Ovary (tissue), 9 donors: ENCODE measurements around the gene RABGEF1. TPM values are rescaled to one million over a fixed set of nuclear protein-coding genes. Genes with fewer than 3 reads are reported as not detected.

Experiments
- DNase-seq, 5 donors: peaks; one replicate each; pipeline ENCODE4 v3.0.0-alpha.2; 2019 to 2020
- H3K27ac ChIP-seq, 2 donors: fragments of 200-600 bp; one replicate each; pipeline versions ENCODE4 v1.5.1 to v1.8.0; 2019 to 2022
- H3K27me3 ChIP-seq: fragments of 200-600 bp; one replicate; pipeline ENCODE4 v1.8.0; 2022
- H3K36me3 ChIP-seq: fragments of 200-600 bp; sonication (generic); one replicate; pipeline ENCODE4 v1.5.1; 2019
- H3K4me1 ChIP-seq: one replicate; pipeline ENCODE4 v1.8.1; 2013; ENCODE audit warnings: mild to moderate bottlenecking, moderate library complexity; ENCODE audit not compliant: insufficient read depth
- H3K4me3 ChIP-seq: fragments of 200-600 bp; sonication (generic); one replicate; pipeline ENCODE4 v1.5.1; 2017
- H3K9me3 ChIP-seq, 2 donors: fragments of 200-600 bp in 1 of 2; sonication (generic) in 1 of 2; one replicate each; pipeline versions ENCODE4 v1.5.1 to v1.8.1; 2013 to 2019; ENCODE audit warnings: mild to moderate bottlenecking in 1 of 2, moderate library complexity in 1 of 2
- EP300 ChIP-seq: sonication (generic); formaldehyde crosslinking; IDR thresholded peaks from one replicate; pipeline ENCODE4 v1.6.1; 2017; ENCODE audit warnings: antibody characterized with exemption
- POLR2A ChIP-seq: fragments of 450-650 bp; IDR thresholded peaks from one replicate; pipeline ENCODE4 v1.6.1; 2017; ENCODE audit warnings: antibody characterized with exemption, mild to moderate bottlenecking, moderate library complexity
- WGBS, 3 donors: extraction: QIAGEN DNeasy Blood & Tissue Kit in 1 of 3; methylation state at CpG; one replicate each; pipeline versions ENCODE4 v1.1.5 to v1.1.7; 2013 to 2017; 5-methylcytosine and 5-hydroxymethylcytosine counted together
- intact Hi-C, 4 donors: fragments of 100-400 bp; cut with DNase I; formaldehyde crosslinking; loops; one replicate each; pipeline versions ENCODE4 v1.11.0 to v1.15.1; 2022 to 2023
- polyA plus RNA-seq, 2 donors: library from polyadenylated mRNA; stranded (reverse); fragments of 200-250 nt in 1 of 2; fragments of 350-450 nt in 1 of 2; fragmentation: Illumina TruSeq in 1 of 2; extraction: RNeasy Lipid Tissue Mini Kit (QIAGEN cat#74804) in 1 of 2; gene quantifications; one replicate each; pipeline ENCODE4 v1.2.3, GENCODE V29; 2013 to 2014
- small RNA-seq: library from RNA; depleted of rRNA; stranded (forward); fragments of <200 nt; gene quantifications from one replicate; pipeline ENCODE3, GENCODE V24; 2016
- total RNA-seq, 7 donors: library from RNA; depleted of rRNA in 2 of 7; stranded (reverse); fragments of >200 nt in 2 of 7; fragmentation: NEBNext Ultra II Directional in 3 of 7; extraction: Animal tissue kit (Norgen Biotek cat#: 25700) in 3 of 7; gene quantifications; one replicate each; pipeline versions ENCODE4 v1.1.0 to v1.2.4, GENCODE V29; 2016 to 2023
- TF ChIP-seq, protein P1 (sequence below), 3 donors: fragments of 450-650 bp in 2 of 3; fragments of 200-600 bp in 1 of 3; IDR thresholded peaks; one replicate each; pipeline versions ENCODE4 v1.5.1 to v1.8.0; 2016 to 2022; ENCODE audit warnings: antibody characterized with exemption in 3 of 3, mild to moderate bottlenecking in 1 of 3
- donor health status: DM: no; HTN: no; CAD: no; lungs with moderate emphysema.
- donor health status: DM: no; HTN: no; CAD: no.
- donor health status: Bipolar disorder and iron deficiency.
- donor health status: DM: yes; HTN: yes; CAD: no.
- donor health status: DM: no; HTN: no; CAD: no.
- donor health status: DM: yes; HTN: yes; CAD: no.

RABGEF1 gene
- total and polyA plus RNA-seq, 9 donors: 13.1 to 29.9 (median 25.4) TPM

DNA sequence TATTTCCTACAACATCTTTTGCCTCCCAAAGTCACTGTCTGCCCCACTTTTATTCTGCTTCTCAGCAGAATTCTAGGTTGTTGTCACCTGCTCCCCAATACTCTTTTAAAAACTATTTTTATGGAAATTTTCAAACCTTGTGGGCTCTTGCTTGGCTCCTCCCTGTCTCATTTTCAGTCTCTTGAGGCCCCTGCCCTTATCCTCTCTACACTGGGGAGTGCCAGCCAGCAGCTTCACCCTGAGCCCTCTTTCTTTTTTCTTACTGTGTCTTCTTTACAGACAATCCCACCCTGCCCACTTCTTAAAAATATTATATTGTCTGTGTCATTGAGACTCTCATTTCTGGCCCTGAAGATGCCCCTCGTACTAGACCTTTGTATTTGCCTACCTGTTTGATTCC, 118.8 kb downstream of the RABGEF1 start:
- no peaks in the 10 kb centered on the region for H3K4me1 ChIP-seq
- intact Hi-C loops: no loop called here
- H3K9me3 ChIP-seq: no peaks in the 10 kb centered on the region
- no peak for DNase-seq
- 94 to 97% (median 97%) methylated on average over 1 of the region's 1 CpG for WGBS, 3 donors
- no peak for TF ChIP-seq POLR2A
- TF ChIP-seq, protein P1, sequence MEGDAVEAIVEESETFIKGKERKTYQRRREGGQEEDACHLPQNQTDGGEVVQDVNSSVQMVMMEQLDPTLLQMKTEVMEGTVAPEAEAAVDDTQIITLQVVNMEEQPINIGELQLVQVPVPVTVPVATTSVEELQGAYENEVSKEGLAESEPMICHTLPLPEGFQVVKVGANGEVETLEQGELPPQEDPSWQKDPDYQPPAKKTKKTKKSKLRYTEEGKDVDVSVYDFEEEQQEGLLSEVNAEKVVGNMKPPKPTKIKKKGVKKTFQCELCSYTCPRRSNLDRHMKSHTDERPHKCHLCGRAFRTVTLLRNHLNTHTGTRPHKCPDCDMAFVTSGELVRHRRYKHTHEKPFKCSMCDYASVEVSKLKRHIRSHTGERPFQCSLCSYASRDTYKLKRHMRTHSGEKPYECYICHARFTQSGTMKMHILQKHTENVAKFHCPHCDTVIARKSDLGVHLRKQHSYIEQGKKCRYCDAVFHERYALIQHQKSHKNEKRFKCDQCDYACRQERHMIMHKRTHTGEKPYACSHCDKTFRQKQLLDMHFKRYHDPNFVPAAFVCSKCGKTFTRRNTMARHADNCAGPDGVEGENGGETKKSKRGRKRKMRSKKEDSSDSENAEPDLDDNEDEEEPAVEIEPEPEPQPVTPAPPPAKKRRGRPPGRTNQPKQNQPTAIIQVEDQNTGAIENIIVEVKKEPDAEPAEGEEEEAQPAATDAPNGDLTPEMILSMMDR (IDR thresholded peaks at IDR 0.05): no peak
- TF ChIP-seq EP300: no peak
- no peaks in the 10 kb centered on the region for H3K36me3 ChIP-seq
- no peaks in the 10 kb centered on the region for H3K27me3 ChIP-seq
- no peak overlapping the region for H3K27ac ChIP-seq
- no peak overlapping the region for H3K4me3 ChIP-seq

DNA sequence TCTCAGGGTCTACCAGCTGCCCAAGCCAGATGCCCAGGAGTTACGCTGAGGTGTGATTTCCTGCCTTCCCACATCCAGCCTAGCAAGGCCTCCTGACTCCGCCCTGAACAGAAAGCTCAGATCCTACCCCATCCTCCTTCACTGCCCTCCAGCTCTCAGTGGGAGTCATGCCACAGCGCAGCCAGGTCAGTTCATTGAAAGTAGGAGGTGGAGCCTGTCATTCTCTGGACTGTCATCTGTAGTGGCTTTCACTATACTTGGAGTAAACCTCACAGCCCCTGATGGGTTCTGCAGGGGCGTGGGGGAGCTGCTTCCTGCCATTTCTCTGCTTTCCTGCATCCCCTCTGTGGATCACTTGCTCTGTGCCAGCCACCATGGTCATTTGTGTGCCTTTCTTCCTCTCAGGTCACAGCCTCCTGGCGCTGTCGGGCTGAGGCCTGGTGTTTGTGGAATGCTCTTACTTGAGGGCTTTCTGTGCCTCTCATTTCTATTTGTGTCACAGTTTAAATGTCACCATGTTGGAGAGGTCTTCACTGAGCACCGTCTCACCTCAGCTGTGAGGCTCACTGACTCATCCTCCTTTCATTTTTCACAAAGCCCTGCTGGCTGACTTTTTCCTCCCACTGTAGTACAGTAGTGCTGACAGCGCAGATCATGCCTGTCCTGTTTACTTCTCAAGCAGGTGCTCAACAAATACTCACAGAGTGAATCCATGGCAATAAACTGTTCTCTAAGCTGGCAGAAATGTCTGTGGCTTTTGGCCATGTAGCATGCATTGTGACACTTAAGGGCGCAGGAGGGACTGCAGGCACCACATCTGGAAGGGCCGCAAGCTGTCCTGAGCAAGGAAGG, 119.5 kb downstream of the RABGEF1 start:
- DNase-seq: no peak
- Histone ChIP-seq H3K4me3 (no peak overlapping the region), H3K9me3 (no peaks in the 10 kb centered on the region), H3K4me1 (no peaks in the 10 kb centered on the region), H3K36me3 (no peaks in the 10 kb centered on the region), H3K27ac (no peak overlapping the region), H3K27me3 (no peaks in the 10 kb centered on the region)
- TF ChIP-seq, protein P1 (IDR thresholded peaks at IDR 0.05): no peak
- TF ChIP-seq POLR2A (no peak), EP300 (no peak)
- 82 to 88% (median 87%) methylated on average over 10 of the region's 10 CpGs for WGBS, 3 donors
- intact Hi-C loops: loop anchor here in 1 of 4 donors (10.0 kb wide), 1 partner anchor 105 kb away; no protein-coding TSS in a partner anchor

DNA sequence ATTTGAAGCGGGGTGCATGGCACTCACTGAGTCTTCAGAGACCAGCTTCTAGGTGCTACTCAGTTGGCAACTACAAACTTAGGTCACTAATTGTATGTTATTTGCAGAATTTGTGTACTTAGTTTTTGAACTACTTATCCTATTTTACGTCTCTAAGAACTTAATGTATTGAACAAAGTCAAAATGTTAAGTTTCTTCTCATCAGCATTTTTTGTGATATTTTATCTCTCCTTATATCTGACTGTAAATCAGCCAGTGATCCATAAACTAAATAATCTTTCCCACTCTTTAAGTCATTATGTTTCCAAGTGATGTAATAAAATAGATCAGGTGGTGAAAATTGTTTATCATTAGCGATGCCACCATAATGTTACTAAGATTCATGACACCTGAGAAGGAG, 120.2 kb downstream of the RABGEF1 start:
- H3K27me3 ChIP-seq: no peaks in the 10 kb centered on the region
- no peak overlapping the region for H3K27ac ChIP-seq
- no peaks in the 10 kb centered on the region for H3K4me1 ChIP-seq
- no peak for TF ChIP-seq EP300
- TF ChIP-seq, protein P1 (IDR thresholded peaks at IDR 0.05): no peak
- TF ChIP-seq POLR2A: no peak
- H3K9me3 ChIP-seq: no peaks in the 10 kb centered on the region
- DNase-seq: no peak
- no peaks in the 10 kb centered on the region for H3K36me3 ChIP-seq
- 96 to 98% (median 97%) methylated on average over 3 of the region's 3 CpGs for WGBS, 3 donors
- H3K4me3 ChIP-seq: no peak overlapping the region
- intact Hi-C loops: loop anchor here in 1 of 4 donors (10.0 kb wide), 1 partner anchor 104 kb away; no protein-coding TSS in a partner anchor

Small RNAs within 50 kb of the gene (small RNA-seq; reads per million reads assigned to genes)
- gene AC027644.2: not detected

Other genes with a start within 250 kb of the RABGEF1 start
- gene KCTD7, start 111.9 kb upstream of the RABGEF1 start, total RNA-seq: 10 to 100 TPM; 15.6 to 28.5 (median 22.0) TPM
- 10 to 100 TPM; 13.4 to 25.8 TPM for gene KCTD7, start 111.9 kb upstream of the RABGEF1 start, polyA plus RNA-seq
- gene TMEM248, start 180.5 kb downstream of the RABGEF1 start, total RNA-seq: 100 to 1,000 TPM in 5 of 7 donors, 10 to 100 TPM in 2; 71.9 to 118 (median 102) TPM
- 10 to 100 TPM; 51.8 to 76.6 TPM for gene TMEM248, start 180.5 kb downstream of the RABGEF1 start, polyA plus RNA-seq